Measurements from ENCODE around the gene RFX3.

GRCh38 chr9:3495855-3496254 is 29.9 kb downstream of the RFX3 start:
- no peak for TF ChIP-seq CTCF (conservative IDR thresholded peaks at IDR 0.05)
- no peak for TF ChIP-seq EZH2 (IDR thresholded peaks at IDR 0.05; ENCODE audit: low read depth)

Measured in PC-9 (cell line).